Psoas muscle (tissue), 8 donors: Measurements from ENCODE around the gene PCDH15. TPM values are rescaled to one million over a fixed set of nuclear protein-coding genes. Genes with fewer than 3 reads are reported as not detected.

Experiments
- ATAC-seq, 4 donors: fragments of 200-7000 bp; cut with Tn5 transposase; one replicate each; pipeline ENCODE4 v1.9.1; 2020; ENCODE audit warnings: moderate library complexity in 3 of 4, mild to moderate bottlenecking in 2 of 4
- DNase-seq, 2 donors: peaks; one replicate each; pipeline ENCODE4 v3.0.0-alpha.2; 2020
- H3K27ac ChIP-seq: fragments of 200-600 bp; one replicate; pipeline ENCODE4 v1.8.0; 2022
- H3K27me3 ChIP-seq, 3 donors: fragments of 200-600 bp in 1 of 3; one replicate each; pipeline versions ENCODE4 v1.6.1 to v1.8.0; 2013 to 2022; ENCODE audit warnings: low read length in 2 of 3, mild to moderate bottlenecking in 2 of 3, moderate library complexity in 1 of 3; ENCODE audit not compliant: insufficient read depth in 3 of 3
- H3K36me3 ChIP-seq, 2 donors: fragments of 200-600 bp in 1 of 2; one replicate each; pipeline versions ENCODE4 v1.6.1 to v1.8.0; 2013 to 2022; ENCODE audit warnings: low read depth in 1 of 2, mild to moderate bottlenecking in 1 of 2, moderate library complexity in 1 of 2; ENCODE audit not compliant: insufficient read depth in 1 of 2
- H3K4me1 ChIP-seq: fragments of 200-600 bp; one replicate; pipeline ENCODE4 v1.8.0; 2022
- H3K4me3 ChIP-seq: fragments of 200-600 bp; one replicate; pipeline ENCODE4 v1.8.0; 2022; ENCODE audit warnings: mild to moderate bottlenecking
- H3K9me3 ChIP-seq: fragments of 200-600 bp; one replicate; pipeline ENCODE4 v1.8.0; 2022
- CTCF ChIP-seq: fragments of 200-600 bp; IDR thresholded peaks from one replicate; pipeline ENCODE4 v1.8.0; 2022; ENCODE audit warnings: antibody characterized with exemption
- WGBS, 3 donors: extraction: QIAGEN DNeasy Blood & Tissue Kit; methylation state at CpG; one replicate each; pipeline versions ENCODE4 v1.1.6 to v1.1.7; 2013; 5-methylcytosine and 5-hydroxymethylcytosine counted together
- intact Hi-C, 2 donors: fragments of 100-400 bp; cut with DNase I; formaldehyde crosslinking; loops; one replicate each; pipeline versions ENCODE4 v1.11.0 to v1.14.2; 2022
- polyA plus RNA-seq, 3 donors: library from polyadenylated mRNA; stranded (reverse); fragments of 200-250 nt; gene quantifications; one replicate each; pipeline ENCODE4 v1.2.3, GENCODE V29; 2013
- total RNA-seq, 4 donors: library from RNA; stranded (reverse); fragmentation: NEBNext Ultra II Directional in 2 of 4; extraction: Animal tissue kit (Norgen Biotek cat#: 25700) in 2 of 4; gene quantifications; one replicate each; pipeline versions ENCODE4 v1.2.1 to v1.2.4, GENCODE V29; 2021 to 2023
- donor health status: healthy with polysubstance abuse.
- donor health status: DM: no; HTN: no; CAD: no; lungs with moderate emphysema.
- donor health status: Bipolar disorder and iron deficiency.
- donor health status: healthy.
- donor health status: DM: yes; HTN: yes; CAD: no.
- donor health status: DM: no; HTN: no; CAD: no.
- donor health status: DM: no; HTN: no; CAD: no.
- donor health status: DM: yes; HTN: yes; CAD: no.

The PCDH15 gene
- total and polyA plus RNA-seq, 7 donors: not detected

- Histone ChIP-seq H3K36me3 (no peaks in the 10 kb centered on the region), H3K27ac (no peak overlapping the region), H3K9me3 (no peaks in the 10 kb centered on the region), H3K4me3 (no peak overlapping the region), H3K4me1 (no peaks in the 10 kb centered on the region), H3K27me3 (no peaks in the 10 kb centered on the region)
- 50 to 58% (median 58%) methylated on average over 2 of the region's 2 CpGs for WGBS, 3 donors
- no peak for TF ChIP-seq CTCF
- DNase-seq (no peak), ATAC-seq (no peak)
- intact Hi-C loops: no loop called here
Observed at GRCh38 chr10:54091237-54091636, 709.8 kb downstream of the PCDH15 start.

DNA sequence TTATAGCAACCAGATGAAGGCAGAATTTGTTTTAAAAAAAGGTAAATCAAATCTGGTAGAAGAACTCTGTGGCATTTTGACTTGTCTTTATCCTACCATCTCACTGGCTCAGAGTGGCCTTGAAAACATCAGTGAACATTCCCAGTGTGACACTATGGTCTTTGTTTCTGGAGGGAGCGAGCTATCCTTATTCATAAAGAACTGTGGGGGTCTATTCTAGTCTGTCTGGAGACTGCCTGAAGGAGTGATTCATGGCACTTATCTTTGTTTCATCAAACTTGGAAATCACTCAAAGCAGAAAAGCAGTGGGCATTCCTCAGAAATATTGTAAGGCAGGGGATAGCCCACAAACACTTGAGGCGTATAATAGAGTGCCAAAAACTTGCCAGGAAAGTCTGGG is 719.1 kb downstream of the PCDH15 start:
- Histone ChIP-seq H3K4me3 (no peak overlapping the region), H3K4me1 (no peaks in the 10 kb centered on the region), H3K27ac (no peak overlapping the region), H3K27me3 (no peaks in the 10 kb centered on the region), H3K36me3 (no peaks in the 10 kb centered on the region), H3K9me3 (no peaks in the 10 kb centered on the region)
- no peak for TF ChIP-seq CTCF
- DNase-seq (no peak), ATAC-seq (no peak)
- intact Hi-C loops: no loop called here
- WGBS, 3 donors: 80 to 86% (median 85%) methylated on average over 2 of the region's 2 CpGs

GRCh38 chr10:54067361-54067760 is 733.7 kb downstream of the PCDH15 start:
- no peak for DNase-seq
- intact Hi-C loops: no loop called here
- no peak for ATAC-seq
- Histone ChIP-seq H3K4me3 (no peak overlapping the region), H3K36me3 (no peaks in the 10 kb centered on the region), H3K27ac (no peak overlapping the region), H3K4me1 (no peaks in the 10 kb centered on the region), H3K9me3 (no peaks in the 10 kb centered on the region), H3K27me3 (no peaks in the 10 kb centered on the region)
- no peak for TF ChIP-seq CTCF
- WGBS, 3 donors: 84 to 86% (median 85%) methylated on average over 1 of the region's 1 CpG

- intact Hi-C loops: no loop called here
- no peaks in the 10 kb centered on the region for H3K36me3 ChIP-seq
- ATAC-seq (no peak), DNase-seq (no peak)
- H3K9me3 ChIP-seq: no peaks in the 10 kb centered on the region
- H3K27ac ChIP-seq: no peak overlapping the region
- no peak overlapping the region for H3K4me3 ChIP-seq
- no peaks in the 10 kb centered on the region for H3K27me3 ChIP-seq
- H3K4me1 ChIP-seq: no peaks in the 10 kb centered on the region
- TF ChIP-seq CTCF: no peak
Observed at GRCh38 chr10:54066646-54067045, 734.4 kb downstream of the PCDH15 start.

DNA sequence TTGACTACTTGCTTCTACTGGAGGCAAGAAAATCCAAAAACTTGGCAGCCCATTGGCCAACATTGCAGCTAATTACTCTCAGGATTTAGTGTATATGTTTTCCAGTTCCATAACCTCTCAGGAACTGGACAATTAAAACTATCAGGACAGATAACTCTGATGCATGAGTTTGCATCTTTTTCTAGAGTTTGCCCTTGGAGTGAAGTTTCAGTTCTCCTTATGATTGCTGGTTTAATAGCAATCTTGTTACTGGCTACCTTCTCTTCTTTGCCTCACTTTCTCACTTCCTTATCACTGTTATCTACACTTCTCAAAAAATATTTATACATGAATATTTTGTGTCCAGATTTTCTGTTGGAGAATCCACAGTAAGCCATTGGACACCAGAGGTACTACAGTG is 735.9 kb downstream of the PCDH15 start:
- no peaks in the 10 kb centered on the region for H3K27me3 ChIP-seq
- no peak overlapping the region for H3K27ac ChIP-seq
- ATAC-seq: no peak
- H3K4me3 ChIP-seq: no peak overlapping the region
- no peaks in the 10 kb centered on the region for H3K4me1 ChIP-seq
- intact Hi-C loops: no loop called here
- H3K9me3 ChIP-seq: no peaks in the 10 kb centered on the region
- no peak for DNase-seq
- TF ChIP-seq CTCF: no peak
- no peaks in the 10 kb centered on the region for H3K36me3 ChIP-seq
